Astrocyte of the hippocampus (primary cell): ENCODE data around the gene THSD7A.

Source experiments
- DNase-seq: peaks from one replicate; pipeline ENCODE4 v3.0.0; 2011; ENCODE audit warnings: low read depth, low spot score

Gene THSD7A

GRCh38 chr7:11810043-11810625 lies 21.9 kb downstream of the THSD7A start:
- no peak for DNase-seq

- DNase-seq, result no peak
Measured at GRCh38 chr7:11807000-11807399, 25.0 kb downstream of the THSD7A start.

GRCh38 chr7:11804621-11805020 lies 27.4 kb downstream of the THSD7A start:
- no peak for DNase-seq

GRCh38 chr7:11795231-11795630 lies 36.8 kb downstream of the THSD7A start:
- no peak for DNase-seq

DNA sequence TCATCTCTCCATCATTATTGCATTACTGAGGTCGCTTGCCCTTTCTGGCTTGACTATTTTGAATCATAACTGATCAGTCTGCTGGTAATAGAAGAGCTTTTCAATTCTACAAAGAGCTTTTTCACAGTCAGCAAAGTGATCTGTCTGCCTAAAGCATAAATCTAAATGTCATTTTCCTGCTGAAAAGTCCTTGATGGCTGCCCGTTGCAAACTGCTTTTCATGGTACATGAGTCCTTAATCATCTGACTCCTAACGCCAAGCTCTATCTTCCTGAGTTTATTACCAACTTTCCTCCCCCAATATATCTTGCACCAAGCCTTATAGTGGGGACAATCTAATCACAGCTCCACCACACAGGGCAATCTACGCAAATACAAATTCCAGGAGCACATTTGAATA lies 39.8 kb downstream of the THSD7A start:
- no peak for DNase-seq

- no peak for DNase-seq
Measured at GRCh38 chr7:11788568-11788967, 43.4 kb downstream of the THSD7A start.

DNA sequence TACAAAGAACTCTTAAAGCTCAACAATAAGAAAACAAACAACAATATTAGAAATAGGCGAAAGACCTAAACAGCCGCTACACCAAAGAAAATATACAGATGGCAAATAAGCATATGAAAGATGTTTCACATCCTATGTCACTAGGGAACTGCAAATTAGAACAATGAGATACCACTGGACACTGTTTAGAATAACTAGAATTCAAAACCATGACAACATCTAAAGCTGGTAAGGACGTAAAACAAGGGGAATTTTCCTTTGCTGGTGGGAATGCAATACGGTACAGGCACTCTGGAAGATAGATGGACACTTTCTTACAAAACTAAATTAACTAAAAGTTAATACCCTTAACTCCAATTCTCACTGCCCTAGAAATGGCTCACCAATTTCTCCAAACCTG lies 44.5 kb downstream of the THSD7A start:
- no peak for DNase-seq

DNA sequence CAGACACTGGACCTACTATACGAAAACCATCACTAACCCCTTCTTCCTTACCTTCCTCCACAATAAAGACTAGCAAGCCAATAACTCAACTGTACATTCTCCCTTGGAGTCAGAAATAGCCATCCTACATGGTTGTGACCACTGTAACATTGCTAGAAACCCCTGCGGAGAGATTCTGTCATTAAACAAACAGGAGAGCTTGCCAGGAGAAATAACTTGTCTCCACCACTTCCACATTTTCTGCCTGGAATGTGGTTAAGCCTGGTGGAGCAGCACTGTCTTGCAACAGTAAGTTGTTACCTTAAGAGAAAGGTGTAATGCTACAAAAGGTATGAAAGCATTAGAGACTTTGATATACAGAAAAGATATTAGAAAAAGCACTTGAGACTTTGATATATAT lies 45.8 kb downstream of the THSD7A start:
- DNase-seq, result peak; percentile 91

GRCh38 chr7:11784769-11785536 lies 47.0 kb downstream of the THSD7A start:
- no peak for DNase-seq

- no peak for DNase-seq
Measured at GRCh38 chr7:11779864-11780674, 51.9 kb downstream of the THSD7A start.

GRCh38 chr7:11776039-11776438 lies 56.0 kb downstream of the THSD7A start:
- no peak for DNase-seq

- no peak for DNase-seq
Measured at GRCh38 chr7:11775401-11775800, 56.6 kb downstream of the THSD7A start.

GRCh38 chr7:11768263-11768662 lies 63.7 kb downstream of the THSD7A start:
- DNase-seq, result no peak

GRCh38 chr7:11767148-11767547 lies 64.8 kb downstream of the THSD7A start:
- no peak for DNase-seq

DNA sequence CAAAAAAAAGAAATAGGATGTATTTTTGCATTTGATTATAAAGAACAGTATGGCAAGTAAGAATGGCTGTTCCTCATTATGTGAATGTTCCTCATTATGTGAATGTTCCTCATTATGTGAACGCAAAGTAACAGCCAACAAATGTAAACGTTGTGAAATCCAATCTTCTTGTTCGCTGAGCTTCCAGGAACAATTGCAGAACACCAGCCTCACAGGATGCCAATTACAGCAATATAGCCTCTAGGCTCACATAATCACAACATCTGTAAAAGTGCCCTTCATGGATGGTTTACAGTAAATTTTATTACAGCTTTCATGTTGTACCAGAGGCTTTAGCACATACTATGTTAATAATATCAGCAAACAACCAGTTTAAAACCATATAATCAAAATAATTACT lies 71.6 kb downstream of the THSD7A start:
- no peak for DNase-seq

DNA sequence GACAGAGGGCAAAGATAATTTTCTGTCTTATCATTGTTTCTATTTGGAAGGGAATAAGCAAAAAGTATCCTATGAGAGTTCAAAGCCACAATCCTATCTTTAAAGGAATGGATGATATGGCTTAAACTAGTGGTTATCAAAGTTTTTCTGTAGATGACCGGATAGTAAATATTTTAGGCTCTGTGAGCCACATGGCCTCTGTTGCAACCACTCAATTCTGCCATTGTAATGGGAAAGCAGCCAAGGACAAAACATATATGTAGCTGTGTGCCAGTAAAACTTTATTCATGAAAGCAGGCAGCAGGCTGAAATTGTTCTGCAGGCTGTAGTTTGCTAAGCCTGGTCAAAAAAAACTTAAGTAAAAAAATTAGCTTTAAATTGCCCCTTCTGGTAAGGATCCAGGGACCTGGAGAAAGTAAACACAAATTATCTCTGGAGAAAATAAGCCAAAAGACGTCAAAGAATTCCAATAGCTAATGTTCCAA lies 73.3 kb downstream of the THSD7A start:
- DNase-seq, result peak; percentile 25

DNA sequence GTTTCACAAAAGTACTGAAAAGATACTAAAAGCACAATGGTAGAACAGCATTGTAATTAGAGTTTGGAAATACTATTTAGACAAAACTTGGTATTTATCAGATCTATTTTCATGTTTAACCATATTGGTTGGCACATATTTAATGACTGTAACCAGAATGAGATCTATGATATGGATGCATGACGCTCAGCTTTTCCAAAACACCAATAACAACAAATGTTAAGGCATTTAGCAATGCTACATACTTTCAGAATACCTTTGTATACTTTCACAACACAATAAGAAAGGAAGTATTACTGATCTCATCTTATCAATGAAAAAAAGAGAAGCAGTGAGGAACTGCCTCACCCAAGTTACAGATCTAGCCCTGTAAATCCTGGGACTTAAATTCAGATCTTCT lies 74.8 kb downstream of the THSD7A start:
- no peak for DNase-seq

GRCh38 chr7:11754933-11755332 lies 77.1 kb downstream of the THSD7A start:
- no peak for DNase-seq

DNA sequence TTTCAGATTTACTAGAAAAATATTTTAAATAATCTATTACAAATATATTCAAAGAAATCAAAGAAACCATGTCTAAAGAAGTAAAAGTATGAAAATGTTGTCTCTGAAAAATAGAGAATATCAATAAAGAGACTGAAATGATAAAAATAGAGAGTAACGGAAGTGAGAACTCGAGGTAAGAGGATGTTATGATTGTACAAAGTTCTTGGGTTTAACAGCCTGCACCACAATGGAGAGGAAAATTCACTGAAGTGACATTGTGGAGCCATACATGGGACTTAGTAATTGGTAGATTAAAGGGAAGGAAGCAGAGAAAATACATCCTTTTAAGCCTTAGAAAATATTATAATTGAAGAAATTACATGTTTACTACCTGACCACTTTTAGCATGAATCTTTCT lies 77.9 kb downstream of the THSD7A start:
- no peak for DNase-seq

DNA sequence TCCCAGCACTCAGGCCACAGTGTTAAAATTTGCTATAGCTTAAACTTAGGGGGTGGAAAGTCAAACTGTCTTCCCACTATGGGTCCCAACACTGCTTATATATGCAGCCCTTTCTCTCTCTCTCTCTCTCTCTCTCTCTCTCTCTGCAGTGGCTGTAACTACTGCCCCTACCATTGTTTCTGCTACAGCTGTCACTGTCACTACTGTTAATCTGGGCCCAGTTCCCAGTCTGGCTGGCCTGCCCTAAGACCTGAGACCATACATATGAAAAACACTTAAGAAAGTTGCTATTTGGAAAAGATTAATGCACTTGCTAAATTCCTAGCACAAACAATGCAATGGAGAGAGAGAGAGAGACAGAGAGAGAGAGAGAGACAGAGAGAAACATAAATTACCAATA lies 78.6 kb downstream of the THSD7A start:
- DNase-seq, result peak; percentile 21

- no peak for DNase-seq
Measured at GRCh38 chr7:11751807-11752389, 80.1 kb downstream of the THSD7A start.

- no peak for DNase-seq
Measured at GRCh38 chr7:11751315-11751714, 80.7 kb downstream of the THSD7A start.
